ENCODE data around the gene CAMTA2. TPM values are rescaled to one million over a fixed set of nuclear protein-coding genes. Genes with fewer than 3 reads are reported as not detected.

The CAMTA2 gene
- total and polyA plus RNA-seq, 2 donors from 2014 or later, result 40.1 to 47.1 TPM

- Histone ChIP-seq H3K4me3 (ENCODE audit: low read length in 3 of 3) (no peak overlapping the region), H3K27ac (ENCODE audit: low read depth in 2 of 2, low read length in 2 of 2) (no peak overlapping the region), H3K27me3 (ENCODE audit: control insufficient read depth, insufficient read depth, low read length) (no peaks in the 10 kb centered on the region), H3K9ac (ENCODE audit: low read length in 3 of 3) (no peak overlapping the region), H3K36me3 (ENCODE audit: control insufficient read depth in 2 of 3, insufficient read depth in 3 of 3, low read length in 3 of 3) (no peaks in the 10 kb centered on the region), H3K4me1 (ENCODE audit: control insufficient read depth in 2 of 3, insufficient read depth in 2 of 3, low read depth in 1 of 3, low read length in 3 of 3) (peaks cover 0 to 12% (median 8%) of the 10 kb centered on the region in 3 donors), H3K9me3 (ENCODE audit: control insufficient read depth in 2 of 3, insufficient read depth in 1 of 3, low read length in 3 of 3) (no peaks in the 10 kb centered on the region)
- intact Hi-C loops (cut with DNase I), result no loop called here
- no peak for TF ChIP-seq CTCF (IDR thresholded peaks at IDR 0.05; ENCODE audit: borderline replicate concordance, extremely low read depth, insufficient read depth)
- DNase-seq, result peak in 3 of 5 donors; percentile 55 to 74 (median 71)
- FAIRE-seq, result no peak
Observed at GRCh38 chr17:4953451-4953961, 34.0 kb downstream of the CAMTA2 start.

GRCh38 chr17:4951486-4951885 is 36.0 kb downstream of the CAMTA2 start:
- no peak for DNase-seq
- no peak for FAIRE-seq
- Histone ChIP-seq H3K4me3 (ENCODE audit: low read length in 3 of 3) (no peak overlapping the region), H3K4me1 (ENCODE audit: control insufficient read depth in 2 of 3, insufficient read depth in 2 of 3, low read depth in 1 of 3, low read length in 3 of 3) (peaks cover 0 to 15% (median 10%) of the 10 kb centered on the region in 3 donors), H3K36me3 (ENCODE audit: control insufficient read depth in 2 of 3, insufficient read depth in 3 of 3, low read length in 3 of 3) (peaks cover 0 to 3% (median 0%) of the 10 kb centered on the region in 3 donors), H3K9ac (ENCODE audit: low read length in 3 of 3) (no peak overlapping the region), H3K27me3 (ENCODE audit: control insufficient read depth, insufficient read depth, low read length) (no peaks in the 10 kb centered on the region), H3K27ac (ENCODE audit: low read depth in 2 of 2, low read length in 2 of 2) (no peak overlapping the region), H3K9me3 (ENCODE audit: control insufficient read depth in 2 of 3, insufficient read depth in 1 of 3, low read length in 3 of 3) (no peaks in the 10 kb centered on the region)
- intact Hi-C loops (cut with DNase I), result no loop called here
- TF ChIP-seq CTCF (IDR thresholded peaks at IDR 0.05; ENCODE audit: borderline replicate concordance, extremely low read depth, insufficient read depth), result no peak

GRCh38 chr17:4950746-4951204 is 36.7 kb downstream of the CAMTA2 start, which contains the start of gene ENO3:
TSS of gene ENO3 (plus strand) at chr17:4951119. CDS start at chr17:4951830, 711 bp downstream.
- peak within 1 kb of the TSS in 2 of 3 donors; percentile 77 to 80 for H3K9ac ChIP-seq (ENCODE audit: low read length in 3 of 3)
- no peaks in the 10 kb centered on the region for H3K9me3 ChIP-seq (ENCODE audit: control insufficient read depth in 2 of 3, insufficient read depth in 1 of 3, low read length in 3 of 3)
- H3K36me3 ChIP-seq (ENCODE audit: control insufficient read depth in 2 of 3, insufficient read depth in 3 of 3, low read length in 3 of 3), result peaks cover 2 to 8% (median 4%) of the 10 kb centered on the region in 3 donors
- DNase-seq, result peak in 2 of 5 donors; percentile 51 to 81
- no peak for FAIRE-seq
- peak within 1 kb of the TSS; percentile 91 to 97 for H3K27ac ChIP-seq (ENCODE audit: low read depth in 2 of 2, low read length in 2 of 2)
- intact Hi-C loops (cut with DNase I), result no loop called here
- H3K4me3 ChIP-seq (ENCODE audit: low read length in 3 of 3), result peak within 1 kb of the TSS; percentile 18 to 64 (median 62)
- no peak for TF ChIP-seq CTCF (IDR thresholded peaks at IDR 0.05; ENCODE audit: borderline replicate concordance, extremely low read depth, insufficient read depth)
- H3K4me1 ChIP-seq (ENCODE audit: control insufficient read depth in 2 of 3, insufficient read depth in 2 of 3, low read depth in 1 of 3, low read length in 3 of 3), result peaks cover 0 to 19% (median 14%) of the 10 kb centered on the region in 3 donors
- H3K27me3 ChIP-seq (ENCODE audit: control insufficient read depth, insufficient read depth, low read length), result no peaks in the 10 kb centered on the region
